Measurements from ENCODE around the gene THY1.
A peak's percentile ranks its signal among the peaks of the same experiment; 100 is the strongest.

THY1 gene

DNA sequence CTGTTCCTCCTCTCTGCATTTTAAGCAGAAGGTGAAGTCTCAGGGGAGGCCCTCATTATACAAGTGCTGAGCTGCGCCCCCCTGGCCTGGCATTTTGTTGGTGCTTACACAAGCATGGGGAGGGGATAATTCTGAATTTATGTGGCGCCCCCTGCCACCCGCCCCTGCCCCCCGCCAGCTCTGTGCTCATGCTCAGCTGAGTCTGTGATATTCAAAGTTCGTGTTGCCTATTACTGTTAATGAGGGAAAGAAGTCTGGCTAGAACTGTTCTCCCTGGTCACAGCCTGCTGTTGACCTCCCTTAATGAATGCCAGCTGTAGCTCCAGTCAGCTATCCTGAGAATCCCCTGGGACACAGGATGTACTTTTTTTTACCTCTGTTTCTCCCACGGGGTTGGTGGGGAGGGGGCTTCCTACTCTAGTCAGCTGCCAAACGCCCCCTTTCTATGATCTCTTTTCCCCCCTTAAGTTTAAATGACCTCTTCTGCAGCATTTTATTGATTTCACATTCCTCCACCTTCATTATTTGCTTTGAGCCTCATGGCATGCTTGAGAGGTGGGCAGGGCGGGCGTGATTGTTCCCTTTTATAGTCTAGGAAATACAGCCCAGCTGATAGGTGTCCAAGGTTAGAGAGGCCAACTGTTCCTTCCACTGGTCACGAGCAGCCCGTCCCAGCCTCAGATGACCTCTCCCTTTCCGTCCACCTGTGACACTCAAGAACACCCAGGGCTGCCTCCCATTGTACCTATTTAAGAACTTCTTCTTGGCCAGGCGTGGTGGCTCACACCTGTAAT, 53.6 kb downstream of the THY1 start:
- DNase-seq (ENCODE audit: low read depth) = peak; percentile 56

DNA sequence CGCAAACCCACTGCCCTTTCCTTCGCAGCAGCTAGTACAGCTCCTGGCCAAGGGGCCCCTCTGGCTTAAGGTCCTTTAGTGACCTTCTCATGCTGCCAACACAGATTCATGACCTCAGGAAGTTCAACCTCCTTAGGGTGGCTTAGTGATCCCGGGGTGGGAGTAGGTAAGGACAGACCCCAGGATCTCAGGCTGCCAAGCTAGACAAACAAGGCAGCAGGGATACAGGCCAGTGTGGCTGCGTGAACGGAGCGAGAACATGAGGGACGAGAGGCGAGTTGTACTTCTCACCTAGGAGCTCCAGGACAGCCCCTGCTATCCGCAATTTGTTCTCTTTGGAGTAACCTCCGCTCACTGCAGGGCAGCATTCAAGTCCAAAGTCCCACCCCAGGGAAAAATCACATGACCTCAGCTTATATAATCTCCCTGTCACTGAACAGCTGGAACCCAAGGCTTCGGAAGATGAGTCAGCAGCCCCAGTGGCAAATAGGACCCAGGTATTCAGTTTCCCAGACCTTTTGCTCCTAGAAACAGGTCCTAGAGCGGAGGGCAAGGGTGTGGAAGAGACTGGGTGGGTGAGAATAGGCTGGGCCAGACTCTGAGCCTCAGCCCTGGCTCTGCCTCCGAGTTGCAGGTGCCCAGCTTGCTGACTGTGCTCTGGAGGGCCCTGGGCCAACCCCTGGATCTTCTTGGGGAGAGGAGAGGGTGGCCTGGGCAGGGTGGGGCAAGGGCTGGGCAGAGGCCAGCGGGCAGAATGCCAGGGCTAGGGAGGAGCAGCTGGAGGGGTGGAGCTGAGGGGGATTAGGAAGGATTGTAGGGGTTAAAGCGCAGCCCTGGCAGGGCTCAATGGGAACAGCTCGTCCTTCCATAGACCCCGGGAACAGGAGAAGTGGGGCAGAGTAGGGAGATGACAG, 54.6 kb downstream of the THY1 start:
- peak; percentile 42 for DNase-seq (ENCODE audit: low read depth)

DNA sequence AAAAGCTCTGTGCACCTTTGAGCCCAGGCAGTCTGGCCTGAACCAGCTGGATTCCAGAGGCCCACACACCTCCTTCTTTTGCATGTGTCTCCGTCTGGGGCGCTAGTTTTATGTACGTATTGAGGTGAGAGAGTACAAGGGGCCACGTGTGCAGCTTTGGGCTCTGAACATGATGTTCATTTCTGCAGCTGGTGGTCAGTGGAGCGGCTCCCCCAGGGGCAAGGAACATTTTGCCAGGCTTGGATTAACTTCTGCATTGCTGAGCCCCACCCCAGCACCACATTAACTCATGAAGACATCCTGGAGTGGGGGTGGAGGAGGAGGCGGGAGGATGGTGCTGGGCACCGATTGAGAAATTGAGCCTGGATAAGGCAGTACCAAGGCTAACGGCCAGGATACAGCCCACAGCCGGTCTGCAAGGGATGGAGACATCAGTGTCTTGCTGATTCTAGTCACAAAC, 55.3 kb downstream of the THY1 start:
- DNase-seq (ENCODE audit: low read depth) = no peak

Data from EH (cell line).